Stimulated activated CD8-positive, alpha-beta memory T cell treated with anti-CD3 and anti-CD28 coated beads, Interleukin-12 subunit alpha, Interleukin-12 subunit beta, amount 100 ng/mL, for 24 hours (primary cell): ENCODE results near the gene LRSAM1.

Experiments used
- DNase-seq: peaks from one replicate; pipeline ENCODE4 v3.0.0-alpha.2; 2020; ENCODE audit errors: extremely low read depth

Gene LRSAM1

GRCh38 chr9:127516835-127517607, 65.7 kb downstream of the LRSAM1 start:
- DNase-seq = no peak

- no peak for DNase-seq
Observed at GRCh38 chr9:127517620-127518019, 66.3 kb downstream of the LRSAM1 start.

- DNase-seq = no peak
Observed at GRCh38 chr9:127518091-127518856, 67.0 kb downstream of the LRSAM1 start.

DNA sequence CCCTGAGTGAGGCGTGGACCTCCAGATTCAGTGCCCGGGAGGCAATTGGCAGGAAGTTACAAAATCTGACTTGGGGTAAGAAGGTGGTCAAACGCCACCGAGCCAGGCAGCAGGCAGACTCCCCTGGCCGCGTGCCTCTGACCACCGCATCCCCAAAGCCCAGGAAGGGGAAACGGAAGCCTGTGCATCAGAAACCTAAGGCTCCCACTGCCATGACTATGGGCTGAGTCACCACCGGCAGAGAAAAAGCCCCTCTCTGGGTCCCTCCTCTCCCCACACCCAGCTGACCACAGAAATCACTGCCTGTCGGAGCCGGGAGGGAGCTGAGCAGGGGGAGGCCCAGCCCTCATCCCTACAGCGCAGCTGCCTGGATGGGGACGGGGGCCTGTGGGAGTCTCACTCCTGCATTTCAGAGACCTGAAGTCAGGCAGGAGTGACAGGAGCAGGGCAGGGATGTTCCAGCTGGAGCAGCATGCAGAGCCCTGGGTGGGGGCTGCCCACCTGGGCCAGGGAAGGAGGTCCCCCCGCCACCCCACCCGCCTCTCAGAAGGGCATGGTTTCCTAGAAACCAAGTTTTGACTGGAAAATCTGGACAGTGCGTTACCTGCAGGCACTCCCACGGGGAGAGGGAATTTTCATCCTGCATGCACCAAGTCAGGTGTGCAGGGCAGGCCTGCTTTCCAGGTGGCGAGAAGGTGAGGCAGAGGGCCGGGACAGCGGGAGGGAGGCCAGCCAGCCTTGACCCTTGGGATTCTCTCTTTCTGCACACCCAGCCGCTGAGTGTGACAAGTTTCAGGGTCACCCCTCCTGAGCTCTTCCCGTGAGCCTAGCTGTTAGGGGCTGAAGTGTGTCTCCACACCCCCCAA, 68.2 kb downstream of the LRSAM1 start:
- no peak for DNase-seq

- DNase-seq = no peak
Observed at GRCh38 chr9:127520941-127521918, 69.9 kb downstream of the LRSAM1 start.

- DNase-seq = no peak
Observed at GRCh38 chr9:127521919-127522304, 70.6 kb downstream of the LRSAM1 start.

- no peak for DNase-seq
Observed at GRCh38 chr9:127522727-127523126, 71.4 kb downstream of the LRSAM1 start.

GRCh38 chr9:127523312-127523851, 72.1 kb downstream of the LRSAM1 start:
- DNase-seq = no peak

- DNase-seq = no peak
Observed at GRCh38 chr9:127524373-127524772, 73.1 kb downstream of the LRSAM1 start.

- no peak for DNase-seq
Observed at GRCh38 chr9:127525401-127526188, 74.3 kb downstream of the LRSAM1 start.

DNA sequence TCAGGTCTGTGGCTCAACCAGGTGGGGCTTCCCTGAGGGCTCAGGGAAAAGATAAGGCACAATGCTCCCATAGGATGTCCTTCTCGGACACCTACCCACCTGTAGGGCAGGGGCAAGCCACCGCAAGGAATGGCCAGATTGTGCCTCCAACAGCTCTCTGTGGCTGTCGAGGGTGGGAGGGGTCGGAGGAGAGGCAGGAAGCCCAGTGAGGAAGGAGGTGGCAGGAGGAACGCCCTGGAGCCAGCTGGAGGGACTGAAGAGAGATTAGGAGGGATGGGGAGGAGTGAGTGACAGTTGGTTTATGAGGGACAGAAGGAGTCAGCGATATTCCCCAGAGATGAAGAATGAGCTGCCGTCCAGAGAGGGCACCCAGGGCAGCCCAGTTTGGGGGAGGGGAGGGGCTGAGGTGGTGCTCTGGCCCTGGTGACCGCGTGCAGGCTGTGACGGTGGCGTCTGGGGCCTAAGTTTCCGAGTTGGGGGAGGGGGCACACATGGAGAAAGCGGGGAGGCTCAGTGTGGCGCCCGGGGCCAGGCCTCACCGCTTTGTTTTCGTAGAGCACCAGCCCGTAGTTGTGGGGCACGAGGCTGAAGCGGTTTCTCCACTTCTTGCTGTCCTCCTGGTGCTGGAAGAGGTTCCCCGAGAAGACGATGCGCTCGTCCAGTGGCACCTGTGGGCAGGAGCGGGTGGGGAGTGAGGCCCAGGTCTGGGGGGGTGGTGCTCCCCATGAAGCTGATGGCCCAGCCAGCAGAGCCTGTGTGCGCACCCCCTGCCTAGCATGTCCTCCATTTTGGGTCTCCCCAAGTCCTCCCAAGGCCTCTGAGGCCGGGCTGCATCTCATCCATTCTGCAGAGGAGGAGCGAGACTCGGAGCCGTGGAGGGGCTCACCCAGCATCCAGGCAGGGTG, 75.6 kb downstream of the LRSAM1 start:
- no peak for DNase-seq

- DNase-seq = no peak
Observed at GRCh38 chr9:127527560-127528268, 76.4 kb downstream of the LRSAM1 start.

DNA sequence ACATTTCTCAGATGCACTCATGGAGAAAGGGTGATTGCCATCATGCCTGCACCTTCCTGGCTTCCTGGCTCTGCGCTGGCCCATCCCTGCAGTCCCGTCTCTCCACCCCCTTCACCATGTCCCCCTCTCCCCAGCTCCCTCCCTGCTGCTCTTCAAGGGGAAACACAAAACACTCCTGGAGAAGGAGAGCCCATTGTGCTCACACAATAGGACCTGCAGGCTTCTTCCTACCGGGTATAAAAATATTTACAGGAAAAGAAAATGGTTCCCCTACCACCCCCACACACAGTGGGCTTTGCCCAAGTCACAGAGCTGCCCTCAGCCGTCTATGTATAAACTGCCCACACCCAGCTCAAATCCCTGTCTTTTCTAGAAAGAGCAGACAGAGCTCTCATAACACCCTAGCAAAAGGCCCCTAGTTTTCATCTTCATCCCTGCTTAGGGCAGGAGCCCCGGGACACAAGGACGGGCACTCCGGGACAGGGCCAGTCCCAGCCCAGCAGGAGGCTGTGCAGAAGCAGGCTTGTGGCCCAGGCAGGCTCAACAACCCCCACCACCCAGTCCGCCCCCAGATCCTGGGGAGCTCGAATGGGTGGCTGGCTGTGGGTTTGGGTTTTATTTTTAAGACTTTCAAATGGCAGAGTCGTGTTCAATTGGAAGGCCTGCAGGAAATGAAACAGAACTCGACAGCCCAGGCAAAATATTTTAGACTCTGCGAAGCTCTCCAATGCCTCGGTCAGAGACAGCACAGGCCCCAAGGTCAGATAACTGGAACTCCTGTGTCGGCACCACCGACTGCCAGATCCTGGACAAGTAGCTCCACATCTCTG, 77.3 kb downstream of the LRSAM1 start:
- no peak for DNase-seq

GRCh38 chr9:127529671-127530070, 78.4 kb downstream of the LRSAM1 start:
- DNase-seq = no peak

DNA sequence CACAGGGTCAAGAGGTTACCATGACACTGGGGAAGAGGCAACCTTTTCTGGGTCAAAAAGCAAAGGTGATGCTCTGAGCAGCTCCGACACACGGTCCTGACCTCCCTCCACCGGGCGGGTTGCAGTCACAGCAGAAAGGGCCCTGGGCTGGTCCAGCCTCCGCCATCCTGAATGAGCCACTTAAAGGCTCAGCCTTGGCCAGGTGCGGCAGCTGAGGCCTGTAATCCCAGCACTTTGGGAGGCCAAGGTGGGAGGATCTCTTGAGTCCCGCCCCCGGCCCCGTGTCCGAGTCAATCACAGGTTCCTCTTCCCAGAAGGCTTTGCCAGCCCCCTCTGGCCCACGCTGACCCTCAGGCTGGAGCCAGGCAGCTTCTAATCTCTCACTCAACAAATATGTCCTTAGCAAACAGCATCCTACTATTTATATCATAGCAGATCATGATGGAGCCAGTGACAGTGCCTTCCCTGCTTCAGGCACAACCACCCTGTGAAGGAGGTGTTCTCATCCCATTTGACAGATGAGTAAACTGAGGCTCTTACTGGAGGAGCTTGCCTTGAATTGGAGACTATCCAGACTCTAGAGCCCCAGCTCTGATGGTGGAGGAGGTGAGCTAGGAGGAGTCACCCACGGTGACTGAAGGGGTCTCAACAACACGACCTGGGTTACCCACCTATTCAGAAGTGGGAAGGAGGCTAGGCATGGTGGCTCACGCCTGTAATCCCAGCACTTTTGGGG, 79.1 kb downstream of the LRSAM1 start:
- DNase-seq = no peak

DNA sequence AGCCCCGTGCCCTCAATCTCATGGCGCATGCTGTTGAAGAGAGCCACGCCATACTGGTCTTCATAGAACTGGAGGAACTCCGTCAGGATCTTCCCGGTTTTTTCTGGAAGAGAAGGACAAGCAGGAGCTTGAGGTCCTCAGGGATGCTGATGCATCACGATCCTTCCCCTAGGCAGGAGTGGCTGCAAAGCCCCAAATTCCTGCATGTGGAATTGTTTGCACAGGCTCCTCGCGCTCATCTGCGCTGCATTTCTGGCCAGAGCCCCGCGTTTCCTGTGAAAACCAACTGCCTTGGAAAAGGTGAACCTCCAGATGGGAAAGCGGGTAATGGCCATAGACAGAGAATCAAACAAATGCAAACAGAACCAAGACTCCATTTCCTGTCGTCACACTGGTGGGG, 80.4 kb downstream of the LRSAM1 start:
- DNase-seq = no peak
